ENCODE measurements around the gene TYK2.
"Not testable (repeated sequence)": the region's sequence is repeated elsewhere in the genome, so short reads cannot be mapped to it uniquely, and the experiment has no call there.

TYK2 gene

GRCh38 chr19:10372690-10373089, 7.7 kb downstream of the TYK2 start:
- DNase-seq (ENCODE audit: low read depth) = no peak

GRCh38 chr19:10368101-10368803, 12.1 kb downstream of the TYK2 start:
- DNase-seq (ENCODE audit: low read depth) = no peak

- not testable (repeated sequence) for DNase-seq (ENCODE audit: low read depth)
Observed at GRCh38 chr19:10366950-10367512, 13.3 kb downstream of the TYK2 start.

GRCh38 chr19:10365518-10365917, 14.9 kb downstream of the TYK2 start:
- no peak for DNase-seq (ENCODE audit: low read depth)

- no peak for DNase-seq (ENCODE audit: low read depth)
Observed at GRCh38 chr19:10364644-10365043, 15.7 kb downstream of the TYK2 start.

GRCh38 chr19:10363789-10364281, 16.5 kb downstream of the TYK2 start:
- DNase-seq (ENCODE audit: low read depth) = no peak

- no peak for DNase-seq (ENCODE audit: low read depth)
Observed at GRCh38 chr19:10362259-10362658, 18.1 kb downstream of the TYK2 start.

- DNase-seq (ENCODE audit: low read depth) = no peak
Observed at GRCh38 chr19:10361569-10362011, 18.8 kb downstream of the TYK2 start.

GRCh38 chr19:10356431-10356830, 23.9 kb downstream of the TYK2 start:
- no peak for DNase-seq (ENCODE audit: low read depth)

GRCh38 chr19:10353793-10354391, 26.5 kb downstream of the TYK2 start:
- peak; percentile 20 for DNase-seq (ENCODE audit: low read depth)

- no peak for DNase-seq (ENCODE audit: low read depth)
Observed at GRCh38 chr19:10352764-10353671, 27.4 kb downstream of the TYK2 start.

- no peak for DNase-seq (ENCODE audit: low read depth)
Observed at GRCh38 chr19:10346509-10346908, 33.9 kb downstream of the TYK2 start.

- no peak for DNase-seq (ENCODE audit: low read depth)
Observed at GRCh38 chr19:10344780-10345179, 35.6 kb downstream of the TYK2 start.

- DNase-seq (ENCODE audit: low read depth) = no peak
Observed at GRCh38 chr19:10343495-10343894, 36.9 kb downstream of the TYK2 start.

GRCh38 chr19:10339977-10340376, 40.4 kb downstream of the TYK2 start:
- DNase-seq (ENCODE audit: low read depth) = no peak

GRCh38 chr19:10339380-10339960, 40.9 kb downstream of the TYK2 start, which contains the start of gene ICAM3:
ICAM3 (minus strand) TSS chr19:10339624; CDS start chr19:10339614, 10 bp downstream.
- DNase-seq (ENCODE audit: low read depth) = peak; percentile 40

- DNase-seq (ENCODE audit: low read depth) = no peak
Observed at GRCh38 chr19:10338940-10339339, 41.4 kb downstream of the TYK2 start.

- DNase-seq (ENCODE audit: low read depth) = not testable (repeated sequence)
Observed at GRCh38 chr19:10336725-10337124, 43.6 kb downstream of the TYK2 start.

- DNase-seq (ENCODE audit: low read depth) = no peak
Observed at GRCh38 chr19:10335352-10335985, 44.9 kb downstream of the TYK2 start.

GRCh38 chr19:10334588-10335351, 45.6 kb downstream of the TYK2 start:
- no peak for DNase-seq (ENCODE audit: low read depth)

Measured in activated gamma-delta T cell treated with anti-CD3 and anti-CD28 coated beads, Interleukin-2, amount 50 U/mL, for 16 hours (primary cell).